Stimulated activated CD4-positive, alpha-beta T cell treated with anti-CD3 and anti-CD28 coated beads, TNF-alpha, amount 100 ng/mL, for 24 hours (primary cell): ENCODE results near the gene SPTAN1.

Source experiments
- DNase-seq, 3 experiments: peaks; one replicate each; pipeline ENCODE4 v3.0.0-alpha.2; 2020; ENCODE audit warnings: low read depth in 3 of 3

The SPTAN1 gene

GRCh38 chr9:128632486-128632885, 80.1 kb downstream of the SPTAN1 start:
- DNase-seq = no peak

GRCh38 chr9:128633057-128633456, 80.7 kb downstream of the SPTAN1 start:
- DNase-seq = no peak

DNA sequence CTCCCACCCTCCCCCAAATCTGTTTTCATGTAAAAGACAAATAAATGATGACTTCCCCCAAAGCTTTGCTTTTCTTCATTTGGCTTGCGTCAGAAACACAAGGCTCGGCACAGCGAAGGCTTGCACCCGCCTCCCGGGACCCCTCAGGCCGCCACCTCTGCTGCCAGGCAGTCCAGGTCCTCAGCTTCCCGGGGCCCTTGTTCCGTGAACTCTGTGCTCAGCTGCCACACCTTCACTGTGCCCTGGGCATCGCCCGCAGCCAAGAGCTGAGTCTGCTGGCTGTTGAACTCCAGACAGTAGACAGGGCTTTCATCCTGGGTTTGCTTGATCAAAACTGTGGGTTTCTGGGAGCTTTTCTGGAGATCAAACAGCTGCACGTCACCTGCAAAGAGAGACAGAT, 81.2 kb downstream of the SPTAN1 start:
- no peak for DNase-seq

GRCh38 chr9:128634111-128634510, 81.7 kb downstream of the SPTAN1 start:
- DNase-seq = no peak

- no peak for DNase-seq
Measured at GRCh38 chr9:128634651-128635262, 82.4 kb downstream of the SPTAN1 start.

GRCh38 chr9:128635266-128636023, 83.1 kb downstream of the SPTAN1 start:
- no peak for DNase-seq

GRCh38 chr9:128636024-128636390, 83.6 kb downstream of the SPTAN1 start:
- no peak for DNase-seq

DNA sequence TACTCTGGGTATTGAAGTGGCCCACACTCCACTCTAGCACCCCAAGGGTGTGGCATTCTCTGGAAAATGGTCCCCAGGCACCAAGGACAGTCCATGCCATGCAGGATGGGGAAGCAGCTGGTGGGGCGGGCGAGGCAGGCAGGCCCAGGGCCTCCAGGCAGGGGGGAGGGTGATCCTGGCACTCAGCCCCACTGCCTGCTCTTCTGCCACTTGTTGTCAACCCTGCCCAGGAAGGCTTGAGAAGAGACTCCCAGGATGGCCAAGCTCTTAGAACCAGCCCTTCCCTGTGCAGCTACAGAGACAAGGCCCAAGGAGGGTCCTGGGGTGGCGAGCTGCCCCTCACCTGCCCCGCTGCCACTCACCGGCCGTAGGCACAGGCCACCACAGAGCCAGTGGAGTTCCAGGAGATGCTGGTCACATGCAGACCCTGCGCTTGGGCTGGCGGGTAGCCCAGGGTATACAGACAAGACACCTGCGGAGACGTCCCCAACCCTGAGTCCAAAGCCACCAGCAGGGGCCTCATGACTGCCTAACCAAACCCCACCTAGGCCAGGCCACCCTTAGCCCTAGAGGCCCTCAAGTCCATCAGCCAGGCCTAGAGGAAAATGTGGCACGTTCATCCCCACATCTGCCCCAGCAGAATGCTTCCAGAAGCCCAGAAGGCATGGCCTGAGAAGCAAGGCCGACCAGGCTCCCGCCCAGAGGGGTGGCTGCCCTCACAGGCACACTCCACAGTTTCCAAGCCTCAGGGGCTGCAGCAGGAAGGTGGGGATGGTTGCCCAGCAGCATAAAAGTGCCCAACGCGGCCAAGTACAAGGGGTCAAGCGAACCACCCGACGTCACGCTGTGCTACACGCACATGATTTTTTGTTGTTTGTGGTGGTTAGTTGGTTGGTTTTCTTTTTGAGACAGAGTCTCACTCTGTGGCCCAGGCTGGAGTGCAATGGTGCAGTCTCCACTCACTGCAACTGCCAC, 84.5 kb downstream of the SPTAN1 start:
- no peak for DNase-seq

DNA sequence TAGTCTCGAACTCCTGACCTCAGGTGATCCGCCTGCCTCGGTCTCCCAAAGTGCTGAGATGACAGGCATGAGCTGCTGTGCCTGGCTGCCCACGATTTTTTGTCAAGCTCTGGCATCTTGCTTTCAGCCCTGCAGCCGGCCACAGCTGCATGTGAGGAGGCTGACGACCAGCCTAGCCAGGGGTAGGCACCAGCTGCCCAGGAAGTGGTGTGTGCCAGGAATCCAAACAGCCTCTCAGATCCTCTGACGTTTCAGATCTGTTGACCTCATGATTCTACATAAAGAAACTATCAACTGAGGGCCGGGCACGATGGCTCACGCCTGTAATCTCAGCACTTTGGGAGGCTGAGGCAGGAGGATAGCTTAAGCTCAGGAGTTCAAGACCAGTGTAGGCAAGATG, 85.3 kb downstream of the SPTAN1 start:
- DNase-seq = no peak

DNA sequence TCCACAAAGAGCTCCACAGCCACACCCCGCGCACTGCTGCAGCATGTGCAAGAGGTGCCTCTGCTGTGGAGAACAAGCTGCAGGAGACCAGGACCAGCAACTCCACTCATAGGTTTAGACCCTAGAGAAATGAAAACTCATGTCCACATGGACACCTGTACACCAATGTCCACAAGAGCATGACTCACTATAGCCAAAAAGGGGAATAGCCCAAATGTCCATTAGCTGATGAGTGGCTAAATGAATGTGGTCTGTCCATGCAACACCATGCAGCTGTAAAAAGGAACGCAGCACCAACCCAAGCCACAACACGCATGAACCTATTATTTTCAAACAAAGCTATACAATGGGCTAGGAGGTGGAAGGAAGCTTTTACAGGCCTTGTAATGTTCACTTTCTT, 86.2 kb downstream of the SPTAN1 start:
- DNase-seq = no peak

- DNase-seq = no peak
Measured at GRCh38 chr9:128640603-128641002, 88.2 kb downstream of the SPTAN1 start.

GRCh38 chr9:128642675-128643245, 90.4 kb downstream of the SPTAN1 start:
- no peak for DNase-seq

DNA sequence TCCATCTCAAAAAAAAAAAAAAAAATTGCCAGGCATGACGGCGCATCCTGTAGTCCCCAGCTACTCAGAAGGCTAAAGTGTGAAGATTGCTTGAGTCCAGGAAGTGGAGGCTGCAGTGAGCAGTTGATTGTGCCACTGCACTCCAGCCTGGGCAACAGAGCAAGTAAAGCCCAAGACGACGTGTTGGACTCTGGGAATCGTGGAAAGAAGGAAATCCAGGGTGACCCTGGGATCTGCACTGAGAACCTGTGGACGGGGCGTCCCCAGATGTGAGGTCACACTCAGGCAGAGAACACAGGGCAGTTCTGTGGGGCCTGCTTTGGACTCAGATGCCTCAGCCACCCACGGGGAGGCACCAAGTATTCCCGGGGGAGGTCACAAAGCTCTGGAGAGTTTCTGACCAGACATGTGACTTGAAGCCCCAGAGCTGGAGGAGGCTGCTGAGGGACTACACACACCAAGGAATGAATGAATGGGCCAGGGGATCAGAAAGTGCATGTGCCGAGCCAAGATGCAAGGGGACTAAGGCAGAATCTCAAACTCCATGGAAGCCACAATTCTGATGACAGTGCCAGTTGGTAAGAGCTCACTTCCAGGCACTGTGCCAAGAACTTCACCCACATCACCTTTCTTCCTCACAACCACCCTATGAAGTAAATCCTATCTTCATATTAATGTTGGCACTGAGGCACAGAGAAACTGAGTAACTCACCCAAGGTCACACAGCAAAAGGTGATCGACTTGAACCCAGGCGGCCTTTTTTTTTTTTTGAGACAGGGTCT, 91.3 kb downstream of the SPTAN1 start:
- DNase-seq = no peak

DNA sequence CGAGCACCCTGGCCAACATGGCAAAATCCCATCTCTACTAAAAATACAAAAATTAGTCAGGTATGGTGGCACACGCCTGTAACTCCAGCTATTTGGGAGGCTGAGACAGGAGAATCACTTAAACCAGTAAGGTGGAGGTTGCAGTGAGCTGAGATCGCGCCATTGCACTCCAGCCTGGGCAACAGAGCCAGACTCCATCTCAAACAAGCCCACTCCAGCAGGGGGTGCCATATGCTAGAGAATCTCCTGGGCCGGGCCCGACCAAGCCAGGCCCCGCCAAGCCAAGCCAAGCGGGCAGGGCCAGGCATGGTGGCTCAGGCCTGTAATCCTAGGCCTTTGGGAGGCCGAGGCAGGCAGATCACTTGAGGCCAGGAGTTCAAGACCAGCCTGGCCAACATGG, 95.8 kb downstream of the SPTAN1 start:
- DNase-seq = peak; percentile 30 to 68 (median 46)

- DNase-seq = no peak
Measured at GRCh38 chr9:128651798-128652197, 99.4 kb downstream of the SPTAN1 start.

DNA sequence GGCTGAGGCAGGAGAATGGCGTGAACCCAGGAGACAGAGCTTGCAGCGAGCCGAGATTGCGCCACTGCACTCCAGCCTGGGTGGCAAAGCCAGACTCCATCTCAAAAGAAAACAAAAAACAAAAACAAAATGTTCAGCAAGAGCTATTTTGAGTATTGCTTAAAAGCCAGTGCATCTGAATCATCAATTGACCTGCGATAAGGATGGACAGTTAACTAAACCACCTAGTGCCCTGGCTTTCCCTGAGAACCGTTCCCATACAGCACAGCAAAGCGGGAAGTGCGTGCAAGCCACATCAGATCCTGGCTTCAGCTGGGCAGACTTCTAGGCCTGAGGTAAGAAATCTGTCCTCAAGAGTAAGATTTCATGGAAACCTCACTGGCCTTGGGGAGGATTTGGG, 101.5 kb downstream of the SPTAN1 start:
- DNase-seq = no peak

DNA sequence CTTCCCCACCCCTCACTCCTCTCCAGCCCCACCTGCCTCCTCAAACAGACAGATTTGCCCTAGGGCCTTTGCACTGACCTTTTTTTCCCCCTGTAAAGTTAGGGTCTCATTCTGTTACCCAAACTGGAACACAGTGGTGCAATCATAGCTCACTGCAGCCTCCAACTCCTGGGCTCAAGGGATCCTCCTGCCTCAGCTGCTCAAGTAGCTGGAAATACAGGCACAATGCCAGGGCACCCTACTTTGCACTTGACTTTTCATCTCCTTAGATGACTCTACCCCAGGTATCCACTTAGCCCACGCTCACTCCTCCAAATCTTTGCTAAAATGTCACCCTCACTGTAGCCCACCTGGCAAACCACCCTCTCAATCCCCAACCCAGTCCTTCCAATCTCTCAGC, 102.1 kb downstream of the SPTAN1 start:
- no peak for DNase-seq

DNA sequence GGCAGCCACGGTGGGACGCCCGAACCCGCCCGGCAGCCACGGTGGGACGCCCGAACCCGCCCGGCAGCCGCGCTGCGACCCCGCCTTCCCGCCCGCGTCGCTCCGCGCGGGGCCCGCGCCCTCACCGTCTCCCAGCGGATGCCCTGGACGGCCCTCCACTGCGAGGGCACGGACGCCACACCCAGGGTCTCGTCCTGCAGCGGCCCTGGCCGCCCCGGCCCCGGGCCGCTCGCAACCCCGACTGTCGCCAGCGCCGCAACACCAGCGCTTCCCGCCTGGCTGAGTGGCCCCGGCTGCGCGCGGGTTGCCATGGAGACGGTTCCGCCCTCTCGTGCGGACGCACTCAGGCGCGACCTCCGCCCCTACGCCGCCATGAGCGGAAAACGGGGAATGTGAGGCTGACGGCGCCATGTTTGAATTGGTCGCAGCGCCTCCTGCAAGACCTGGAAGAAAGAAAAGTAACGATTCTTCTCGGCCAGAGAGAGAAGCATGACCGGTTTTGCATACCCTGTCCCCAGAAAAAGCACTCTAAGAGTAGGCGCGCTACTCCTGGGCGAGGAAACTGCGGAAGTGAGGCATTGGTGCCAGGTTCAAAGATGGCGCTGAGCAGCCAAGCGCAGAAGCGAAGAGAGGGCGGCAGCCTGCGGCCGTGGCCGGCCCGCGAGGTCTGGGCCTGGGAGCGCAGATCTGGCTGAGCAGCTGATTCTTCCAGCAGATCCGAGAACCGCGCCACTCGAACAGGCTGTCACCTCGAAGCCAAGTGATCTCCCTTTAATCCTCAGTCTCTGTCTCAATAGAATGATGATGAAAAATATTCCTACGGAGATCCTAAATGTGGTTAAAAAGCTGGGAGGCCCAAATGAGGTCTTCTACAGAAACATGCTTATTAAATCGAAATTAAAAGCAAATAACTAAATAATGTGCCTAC, 104.3 kb downstream of the SPTAN1 start, which contains the start of gene DYNC2I2:
Gene DYNC2I2 (minus strand): TSS at position 432 of the 928 bp plus-strand sequence. CDS start 121 bp downstream, at position 311.
- peak; percentile 93 to 96 (median 93) for DNase-seq

DNA sequence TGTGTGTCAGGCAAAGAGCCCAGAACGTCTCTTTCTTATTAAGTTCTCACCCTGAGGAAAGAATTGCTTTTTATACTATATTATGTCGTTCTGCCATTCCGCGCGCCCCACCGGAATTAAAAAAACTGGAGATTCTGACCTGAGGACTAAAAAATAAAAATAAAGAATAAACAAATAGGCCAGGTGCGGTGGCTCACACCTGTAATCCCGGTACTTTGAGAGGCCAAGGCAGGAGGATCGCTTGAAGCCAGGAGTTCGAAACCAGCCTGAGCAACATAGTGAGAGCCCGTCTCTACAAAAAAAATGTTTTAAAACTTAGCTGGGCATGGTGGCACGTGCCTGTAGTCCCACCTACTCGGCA, 104.9 kb downstream of the SPTAN1 start:
- no peak for DNase-seq

GRCh38 chr9:128657796-128658195, 105.4 kb downstream of the SPTAN1 start:
- DNase-seq = no peak
